Stimulated activated CD4-positive, alpha-beta T cell treated with anti-CD3 and anti-CD28 coated beads, Interleukin-15, amount 100 ng/mL, for 48 hours (primary cell): Measurements from ENCODE around the gene PLOD3.
"Not testable (repeated sequence)": the region's sequence is repeated elsewhere in the genome, so short reads cannot be mapped to it uniquely, and the experiment has no call there.

Experiments
- DNase-seq, 2 donors: peaks; one replicate each; pipeline ENCODE4 v3.0.0-alpha.2; 2020; ENCODE audit warnings: low read depth in 2 of 2

PLOD3 gene

DNA sequence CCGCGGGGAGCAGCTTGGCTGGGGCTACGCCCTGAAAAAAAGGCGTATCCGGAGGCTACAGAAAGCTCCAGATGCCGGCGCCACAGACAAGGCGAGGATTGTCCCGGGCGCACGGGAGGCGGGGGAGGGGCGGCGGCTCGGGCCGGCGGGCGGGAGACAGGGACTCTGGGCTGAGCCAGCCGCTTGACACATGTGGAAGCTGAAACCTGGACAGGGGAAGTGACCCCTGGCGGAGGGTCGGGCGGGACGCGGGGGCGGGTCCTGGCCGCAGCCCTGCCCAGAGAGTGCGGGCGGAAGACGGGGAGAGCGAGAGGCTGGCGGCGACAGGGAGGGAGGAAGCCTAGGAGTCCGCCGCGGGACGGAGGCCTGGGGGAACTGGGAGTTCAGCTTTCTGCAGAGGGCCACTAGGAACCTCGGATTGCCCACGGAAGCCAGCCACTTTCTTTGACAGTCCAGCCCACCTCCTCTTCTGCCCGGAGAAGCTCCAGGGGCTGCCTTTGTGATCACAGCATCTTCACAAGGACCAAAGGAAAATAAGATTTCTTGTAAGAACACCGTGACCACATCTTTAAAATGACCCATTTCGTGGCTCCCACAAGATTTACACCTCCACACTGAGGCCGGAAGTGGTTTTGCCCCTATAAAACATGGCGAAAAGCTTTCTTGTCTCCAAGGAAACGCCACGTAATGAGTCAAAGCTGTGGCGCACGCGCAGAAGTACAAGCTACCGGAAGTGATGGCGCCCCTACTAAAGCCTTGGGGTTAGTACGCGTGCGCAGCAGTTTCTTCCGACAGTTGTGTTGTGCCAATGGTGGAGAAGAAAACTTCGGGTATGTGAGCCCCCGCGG lies at the start of gene PLOD3, which contains the start of gene ZNHIT1:
Gene PLOD3 (minus strand): TSS at position 194 of the 848 bp plus-strand sequence. CDS start 307 bp downstream, outside the sequence.
Gene ZNHIT1 (plus strand): TSS at position 778 of the 848 bp plus-strand sequence. CDS start 31 bp downstream, at position 809.
- DNase-seq: peak; percentile 91 to 92

DNA sequence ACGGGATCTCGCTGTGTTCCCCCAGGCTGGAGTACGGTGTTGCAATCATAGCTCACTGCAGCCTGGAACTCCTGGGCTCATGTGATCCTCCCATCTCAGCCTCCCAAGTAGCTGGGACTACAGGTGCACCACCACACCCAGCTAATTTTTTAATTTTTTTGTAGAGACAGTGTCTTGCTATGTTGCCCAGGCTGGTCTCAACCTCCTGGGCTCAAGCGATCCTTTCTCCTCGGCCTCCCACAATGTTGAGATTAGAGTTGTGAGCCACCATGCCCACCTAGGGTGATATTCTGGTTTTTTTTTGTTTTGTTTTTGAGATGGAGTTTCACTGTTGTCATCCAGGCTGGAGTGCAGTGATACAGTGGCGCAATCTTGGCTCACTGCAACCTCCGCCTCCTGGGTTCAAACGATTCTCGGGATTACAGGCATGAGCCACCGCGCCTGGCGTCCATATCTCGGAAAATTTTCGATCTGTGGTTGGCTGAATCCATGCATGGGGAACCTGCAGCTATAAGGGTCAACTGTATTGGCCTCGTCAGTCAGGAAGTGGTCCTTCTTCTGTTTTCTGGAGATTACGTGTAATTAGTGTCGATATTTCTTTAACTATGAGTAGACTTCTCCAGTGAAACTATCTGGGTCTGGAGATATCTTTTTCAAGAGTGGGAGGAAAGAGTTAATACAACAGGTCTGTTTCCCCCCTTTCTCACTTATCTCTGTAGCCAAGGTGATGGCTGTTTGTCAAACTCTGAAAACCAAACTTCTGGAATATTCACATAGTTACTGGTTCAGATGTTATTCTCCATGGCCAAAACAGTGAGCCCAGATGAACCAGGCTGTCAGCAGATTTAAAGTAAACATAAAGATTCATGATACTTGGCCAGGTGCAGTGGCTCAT lies 48.5 kb upstream of the PLOD3 start:
- no peak for DNase-seq

- not testable (repeated sequence) for DNase-seq
Observed at GRCh38 chr7:101264102-101264706, 46.8 kb upstream of the PLOD3 start.

DNA sequence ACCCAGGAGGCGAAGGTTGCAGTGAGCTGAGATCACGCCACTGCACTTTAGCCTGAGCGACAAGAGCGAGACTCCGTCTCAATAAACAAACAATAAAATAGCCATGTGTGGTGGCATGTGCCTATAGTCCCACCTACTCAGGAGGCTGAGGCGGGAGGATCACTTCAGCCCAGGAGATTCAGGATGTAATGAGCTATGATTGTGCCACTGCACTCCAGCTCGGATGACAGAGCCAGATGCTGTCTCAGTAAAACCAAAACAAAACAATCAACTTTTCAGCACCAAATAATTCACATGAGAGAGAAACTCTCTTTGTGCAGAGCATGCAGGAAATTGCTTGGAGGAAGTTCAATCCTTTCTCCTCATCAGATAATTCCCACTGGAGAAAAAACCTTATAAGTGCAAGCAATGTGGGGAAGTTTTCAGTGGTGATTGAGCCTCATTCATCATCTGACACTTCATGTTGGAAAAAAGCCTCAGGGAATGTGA lies 40.9 kb upstream of the PLOD3 start:
- DNase-seq: no peak

DNA sequence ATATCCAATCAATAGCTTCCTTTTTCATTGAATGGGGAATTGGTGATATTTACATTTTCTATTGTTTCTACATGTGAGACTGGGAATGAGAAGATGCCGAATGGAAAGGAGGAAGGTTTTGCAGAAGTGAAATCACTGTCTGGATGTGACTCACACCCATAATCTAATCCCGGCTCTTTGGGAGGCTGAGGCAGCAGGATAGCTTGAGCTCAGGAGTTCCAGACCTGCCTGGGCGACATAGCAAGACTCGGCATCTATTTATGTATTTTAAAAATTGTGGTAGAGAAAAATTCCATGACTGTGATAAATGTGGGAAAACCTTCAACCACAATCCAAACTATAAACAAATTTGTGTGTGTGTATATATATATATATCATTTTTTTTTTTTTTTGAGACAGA lies 38.4 kb upstream of the PLOD3 start:
- no peak for DNase-seq

GRCh38 chr7:101253199-101253598 lies 35.8 kb upstream of the PLOD3 start:
- not testable (repeated sequence) for DNase-seq

GRCh38 chr7:101251871-101252659 lies 34.7 kb upstream of the PLOD3 start:
- DNase-seq: peak; percentile 98 to 99

- no peak for DNase-seq
Observed at GRCh38 chr7:101250324-101250723, 32.9 kb upstream of the PLOD3 start.

GRCh38 chr7:101248276-101248675 lies 30.9 kb upstream of the PLOD3 start:
- DNase-seq: no peak

DNA sequence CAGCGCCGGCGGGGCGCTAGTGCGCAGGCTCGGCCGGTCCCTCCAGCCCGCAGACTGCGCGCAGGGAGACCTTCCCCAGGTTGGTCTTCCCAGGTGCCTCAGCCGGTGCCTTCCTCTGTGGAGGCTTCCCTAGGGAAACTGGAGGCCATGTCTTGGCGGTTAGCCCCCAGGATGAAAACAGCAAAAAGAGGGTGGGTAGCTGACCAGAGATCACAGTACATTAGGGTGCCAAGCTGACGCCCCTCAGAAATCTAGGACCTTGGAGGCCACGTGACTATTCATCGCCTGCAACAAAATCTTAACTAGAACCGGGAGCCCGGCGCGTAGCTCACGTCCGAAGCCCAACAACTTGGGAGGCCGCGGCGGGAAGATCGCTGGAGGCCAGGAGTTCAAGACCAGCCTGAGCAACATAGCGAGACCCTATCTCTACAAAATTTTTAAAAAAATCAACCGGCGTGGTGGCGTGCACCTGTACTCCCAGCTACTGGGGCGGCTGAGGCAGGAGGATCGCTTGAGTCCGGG lies 27.8 kb upstream of the PLOD3 start:
- no peak for DNase-seq

DNA sequence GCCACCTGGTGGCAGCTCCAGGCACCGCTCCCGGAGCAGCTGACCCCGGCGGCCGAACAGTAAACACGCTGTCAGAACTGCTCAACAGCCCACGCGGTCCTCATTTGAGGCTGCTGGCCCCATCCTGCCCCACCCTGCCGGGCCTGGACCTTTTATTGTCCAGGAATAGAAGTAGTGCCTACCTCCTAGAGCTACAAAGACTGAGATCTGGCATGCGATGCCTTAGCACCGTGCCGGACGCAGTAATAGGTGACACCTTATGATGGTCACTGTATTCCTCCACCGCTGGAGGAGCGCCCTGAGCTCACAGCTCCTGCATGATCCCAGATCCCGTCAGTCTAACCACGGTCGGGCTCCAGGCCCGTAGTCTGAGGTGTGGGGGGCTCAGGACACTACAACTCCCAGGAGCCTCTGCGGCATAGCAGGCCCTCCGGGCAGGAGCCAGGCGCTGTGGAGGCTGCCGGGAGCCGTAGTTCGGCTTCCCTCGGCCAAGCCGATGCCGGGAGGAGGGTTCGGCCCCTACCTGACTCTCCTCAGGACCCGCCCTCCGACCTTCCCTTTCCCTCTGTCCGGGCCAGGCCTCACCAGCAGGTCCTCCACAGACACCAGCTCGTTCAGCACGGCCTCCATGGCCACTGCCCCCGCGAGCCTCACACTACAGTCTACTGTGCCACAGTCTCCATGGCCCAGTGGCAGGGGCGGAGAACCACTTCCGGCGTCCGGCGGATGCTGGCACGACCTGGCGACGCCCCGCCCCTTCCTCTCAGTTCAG lies 27.2 kb upstream of the PLOD3 start, which contains the start of gene FIS1:
Gene FIS1 (minus strand): TSS at position 707 of the 772 bp plus-strand sequence. CDS start 77 bp downstream, at position 630.
- DNase-seq: peak; percentile 87 to 91

DNA sequence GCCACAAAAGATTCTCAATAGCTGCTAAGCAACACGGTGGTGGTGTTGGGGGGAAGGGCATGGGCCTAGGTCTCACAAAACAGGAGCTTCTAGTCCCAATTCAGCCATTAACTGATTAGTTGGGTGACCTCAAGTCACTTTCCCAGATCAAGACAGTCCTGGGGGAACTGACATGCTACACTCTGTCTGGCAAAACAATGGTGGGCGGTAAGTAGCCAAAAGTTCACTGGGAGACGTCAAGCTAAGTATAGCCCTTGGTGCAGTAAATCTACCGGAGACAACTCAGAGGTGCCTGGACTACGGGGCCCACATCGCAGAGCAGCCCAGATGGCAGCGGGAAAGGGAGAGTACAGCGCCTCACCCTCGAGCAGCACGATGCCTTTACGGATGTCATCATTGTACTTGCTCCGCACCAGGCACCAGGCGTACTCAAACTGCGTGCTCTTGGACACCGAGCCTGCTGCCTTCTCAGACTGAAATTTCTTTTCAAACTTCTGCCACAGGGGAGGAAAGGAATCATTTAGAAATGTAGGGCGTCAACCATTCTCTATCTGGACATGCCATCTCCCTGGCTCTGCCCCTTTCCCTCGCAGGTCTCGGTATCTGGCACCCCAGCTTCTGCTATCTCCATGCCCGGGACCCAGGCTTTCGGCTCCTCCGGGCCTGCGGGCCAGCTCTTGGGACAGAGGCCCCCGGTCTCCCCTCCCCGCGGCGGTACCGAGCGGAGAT lies 26.4 kb upstream of the PLOD3 start:
- no peak for DNase-seq

- DNase-seq: no peak
Observed at GRCh38 chr7:101241443-101242349, 24.3 kb upstream of the PLOD3 start.

GRCh38 chr7:101241015-101241363 lies 23.6 kb upstream of the PLOD3 start:
- no peak for DNase-seq

DNA sequence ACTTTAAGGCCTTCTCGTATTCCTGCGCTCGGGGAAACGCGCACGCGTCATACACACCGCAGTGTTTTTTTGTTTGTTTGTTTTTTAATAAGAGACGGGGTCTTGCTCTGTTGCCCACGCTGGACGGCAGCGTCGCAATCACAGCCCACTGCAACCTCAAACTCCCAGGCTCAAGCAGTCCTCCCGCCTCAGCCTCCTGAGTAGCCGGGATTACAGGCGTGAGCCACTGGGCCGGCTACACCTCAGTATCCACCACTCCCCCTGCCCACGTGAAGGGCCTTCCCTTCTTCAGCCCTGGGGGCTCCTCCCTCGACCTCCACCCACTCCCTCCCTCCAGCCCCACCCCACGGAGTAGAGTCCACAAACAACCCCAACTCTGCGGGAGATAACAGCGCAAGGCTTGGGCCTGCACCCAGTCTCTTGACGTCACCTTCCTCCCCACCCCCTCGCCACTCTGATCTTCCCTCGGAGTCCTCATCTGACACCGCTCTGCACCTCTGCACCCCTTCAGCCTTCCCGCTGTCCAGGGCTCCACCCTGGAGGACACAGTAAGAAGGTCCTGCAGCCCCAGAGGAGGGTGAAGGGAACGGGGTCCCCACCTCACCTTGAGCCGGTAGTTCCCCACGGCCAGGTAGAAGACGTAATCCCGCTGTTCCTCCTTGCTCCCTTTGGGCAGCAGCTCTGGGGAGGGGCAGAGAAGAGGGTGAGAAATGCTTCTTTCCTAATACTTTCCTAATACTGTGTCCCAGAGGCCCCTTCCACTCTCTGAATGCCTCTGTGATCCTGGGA lies 23.0 kb upstream of the PLOD3 start:
- no peak for DNase-seq

- DNase-seq: no peak
Observed at GRCh38 chr7:101239951-101240220, 22.5 kb upstream of the PLOD3 start.

GRCh38 chr7:101239191-101239950 lies 22.0 kb upstream of the PLOD3 start:
- DNase-seq: no peak
